ENCODE data around the gene CD58.
"Not testable (repeated sequence)": the region's sequence is repeated elsewhere in the genome, so short reads cannot be mapped to it uniquely, and the experiment has no call there.

CD58 gene

DNA sequence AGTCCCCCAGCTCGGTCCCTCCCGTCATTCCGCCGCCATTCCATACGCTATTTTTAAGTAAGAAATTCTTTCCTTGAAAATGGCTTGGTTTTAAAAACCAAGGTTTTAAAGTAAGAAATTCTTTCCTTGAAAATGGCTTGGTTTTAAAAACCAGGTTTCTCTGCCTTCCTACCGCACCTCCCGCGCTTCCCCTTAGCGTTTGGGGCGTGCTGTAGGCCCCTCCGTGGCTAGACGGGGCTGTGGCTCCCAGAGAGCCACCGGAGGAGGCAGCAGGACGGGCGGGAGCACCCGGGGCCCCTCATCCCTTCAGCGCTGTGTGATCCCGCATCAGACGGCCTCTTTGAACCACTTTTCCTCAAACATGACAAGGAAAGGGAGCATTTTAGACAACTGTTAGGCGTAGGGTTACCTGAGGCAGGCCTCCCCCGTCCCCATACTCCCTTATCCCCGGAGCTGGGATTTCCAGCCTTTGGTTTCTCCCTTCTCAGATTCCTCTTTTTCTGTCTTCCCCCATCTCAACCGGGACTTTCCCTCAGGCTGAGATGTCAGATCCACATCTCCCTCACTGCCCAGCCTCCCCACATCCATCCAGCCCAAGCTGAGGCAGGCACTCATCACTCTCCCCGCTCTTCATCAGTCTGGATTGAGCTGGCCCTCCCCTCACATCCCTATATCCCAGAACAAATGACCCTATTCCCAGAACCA, 541 bp upstream of the CD58 start:
- no peaks in the 10 kb centered on the region for H3K9me3 ChIP-seq
- H3K4me1 ChIP-seq, result peaks cover 9% of the 10 kb centered on the region
- no peak for DNase-seq (ENCODE audit: low spot score in 2 of 2)
- no peaks in the 10 kb centered on the region for H3K36me3 ChIP-seq (replicated peaks)
- in situ Hi-C loops (cut with MboI; ENCODE audit: low sequenced_read_pairs), result loop anchor here (10.0 kb wide), 1 partner anchor 103 kb away; no protein-coding TSS in a partner anchor
- peak overlapping the region; percentile 79 for H3K4me3 ChIP-seq
- no peaks in the 10 kb centered on the region for H3K27me3 ChIP-seq (ENCODE audit: low read depth)

DNA sequence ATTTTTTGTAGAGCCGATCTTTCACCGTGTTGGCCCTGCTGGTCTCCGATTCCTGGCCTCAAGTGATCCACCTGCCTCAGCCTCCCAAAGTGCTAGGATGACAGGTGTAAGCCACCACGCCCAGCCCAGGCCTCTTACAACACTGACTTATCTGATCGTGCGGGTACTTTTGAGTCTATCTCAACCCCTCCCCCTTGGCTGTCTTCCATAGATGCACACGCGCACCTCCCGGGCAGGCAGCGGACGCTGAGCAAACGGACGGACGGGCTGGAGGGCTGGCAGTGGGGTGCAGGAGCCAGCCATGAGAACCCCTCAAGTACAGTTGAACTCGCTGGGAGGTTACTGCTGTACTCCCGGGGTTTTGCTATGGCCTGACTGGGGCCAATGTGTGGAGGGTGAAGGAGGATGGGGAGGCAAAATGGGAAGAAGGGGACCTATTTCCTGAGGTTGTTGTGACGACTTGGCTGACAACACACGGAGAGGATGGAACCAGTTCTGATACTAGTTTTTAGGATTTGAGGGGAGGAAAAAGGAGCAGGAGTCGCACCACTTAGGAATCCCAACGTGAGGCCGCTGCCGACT, 959 bp downstream of the CD58 start:
- peak in 1 of 2 experiments; percentile 64 for DNase-seq (ENCODE audit: low spot score in 2 of 2)
- Histone ChIP-seq H3K9me3 (no peaks in the 10 kb centered on the region), H3K27me3 (ENCODE audit: low read depth) (no peaks in the 10 kb centered on the region), H3K4me3 (peak overlapping the region; percentile 79), H3K36me3 (replicated peaks) (no peaks in the 10 kb centered on the region), H3K4me1 (peaks cover 9% of the 10 kb centered on the region)
- in situ Hi-C loops (cut with MboI; ENCODE audit: low sequenced_read_pairs), result loop anchor here (10.0 kb wide), 1 partner anchor 105 kb away; no protein-coding TSS in a partner anchor

DNA sequence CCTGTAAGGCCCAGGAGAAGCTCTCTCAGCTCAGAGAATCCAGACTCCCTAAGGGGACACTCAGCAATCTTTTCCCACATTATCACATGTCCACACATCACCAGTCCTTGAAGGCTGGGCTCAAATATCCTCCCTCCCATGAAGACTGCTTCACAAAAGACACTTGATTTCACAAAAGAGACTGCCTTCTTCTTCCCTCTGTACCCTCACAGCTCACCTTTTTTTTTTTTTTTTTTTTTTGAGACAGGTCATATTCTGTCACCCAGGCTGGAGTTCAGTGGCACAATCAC, 1.5 kb downstream of the CD58 start:
- H3K4me3 ChIP-seq, result no peak overlapping the region
- no peaks in the 10 kb centered on the region for H3K9me3 ChIP-seq
- H3K4me1 ChIP-seq, result peaks cover 9% of the 10 kb centered on the region
- in situ Hi-C loops (cut with MboI; ENCODE audit: low sequenced_read_pairs), result no loop called here
- H3K36me3 ChIP-seq (replicated peaks), result no peaks in the 10 kb centered on the region
- DNase-seq (ENCODE audit: low spot score in 2 of 2), result no peak
- H3K27me3 ChIP-seq (ENCODE audit: low read depth), result no peaks in the 10 kb centered on the region

DNA sequence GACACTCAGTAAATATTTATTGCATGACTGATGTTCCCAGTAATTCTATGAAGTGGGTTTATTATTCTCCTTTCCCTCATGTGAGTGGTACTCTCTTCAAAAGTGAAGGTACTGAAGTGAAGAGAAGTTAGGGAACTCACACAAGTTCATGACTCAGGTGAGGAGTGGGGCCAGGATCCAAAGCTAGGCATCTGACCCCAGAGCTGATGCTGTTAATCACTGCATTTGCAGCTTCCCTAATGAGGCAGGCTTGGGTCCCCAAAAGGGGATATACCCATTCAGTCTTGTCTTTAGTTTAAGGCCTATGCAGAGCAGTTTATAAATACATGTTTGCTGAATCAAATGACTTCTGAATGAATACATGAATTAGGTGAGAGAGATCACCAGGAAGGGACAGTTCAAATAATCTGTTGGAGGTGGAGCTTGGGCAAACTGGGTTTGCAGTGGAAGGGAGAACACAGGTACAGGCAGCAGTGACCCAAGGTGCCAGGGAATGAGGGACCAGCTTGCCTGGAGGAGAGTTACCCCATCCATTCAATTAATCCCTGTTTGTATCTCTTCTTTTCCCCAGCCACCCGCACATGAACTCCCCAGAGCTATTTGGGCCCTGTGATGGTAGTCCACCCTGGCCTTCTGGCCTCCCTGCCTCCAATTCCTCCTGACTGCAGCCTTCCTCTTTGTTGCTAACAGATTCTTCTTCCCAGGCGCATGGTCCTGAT, 2.0 kb downstream of the CD58 start:
- peaks cover 9% of the 10 kb centered on the region for H3K4me1 ChIP-seq
- in situ Hi-C loops (cut with MboI; ENCODE audit: low sequenced_read_pairs), result no loop called here
- no peak overlapping the region for H3K4me3 ChIP-seq

DNA sequence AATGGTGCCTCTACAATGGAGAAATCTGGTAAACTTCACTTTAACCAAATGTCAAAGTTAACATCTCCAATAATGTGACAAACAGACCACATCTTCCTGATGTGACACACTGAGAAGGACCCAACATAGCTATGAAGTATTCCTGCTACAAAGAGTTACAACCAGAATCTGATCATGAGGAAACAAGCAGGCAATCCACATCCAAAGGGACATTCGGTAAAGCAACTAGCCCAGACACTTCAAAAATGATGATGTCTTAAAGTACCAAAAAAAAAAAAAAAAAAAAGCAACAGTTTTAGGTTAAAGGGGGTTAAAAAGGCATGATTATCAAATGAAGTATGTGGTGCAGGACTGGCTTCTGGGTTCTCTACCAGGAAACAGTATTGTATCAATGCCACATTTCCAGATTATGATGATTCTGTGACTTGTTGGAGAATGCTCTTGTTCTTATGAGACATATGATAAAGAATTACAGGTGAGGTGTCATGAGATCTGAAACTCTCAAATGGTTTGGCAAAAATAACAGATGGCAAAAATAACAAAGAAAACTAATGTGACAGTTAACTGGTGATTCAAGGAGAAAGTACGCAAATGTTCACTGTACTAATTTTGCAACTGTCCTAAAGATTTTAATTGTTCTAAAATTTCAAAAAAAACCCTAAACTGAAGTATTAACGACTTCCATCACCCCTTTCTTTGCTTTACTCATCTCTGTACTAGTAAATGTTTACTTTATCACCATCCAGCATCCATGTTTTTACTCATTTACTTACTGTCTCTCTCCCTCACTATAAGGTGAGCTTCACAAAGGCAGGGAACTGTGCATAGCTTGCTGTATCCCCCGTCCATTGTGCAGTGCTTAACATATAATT, 2.8 kb downstream of the CD58 start:
- in situ Hi-C loops (cut with MboI; ENCODE audit: low sequenced_read_pairs), result no loop called here
- H3K27me3 ChIP-seq (ENCODE audit: low read depth), result no peaks in the 10 kb centered on the region
- peaks cover 9% of the 10 kb centered on the region for H3K4me1 ChIP-seq
- no peaks in the 10 kb centered on the region for H3K36me3 ChIP-seq (replicated peaks)
- no peak for DNase-seq (ENCODE audit: low spot score in 2 of 2)
- H3K4me3 ChIP-seq, result no peak overlapping the region
- H3K9me3 ChIP-seq, result peaks cover 4% of the 10 kb centered on the region; the same call in 1 of the 2 replicates

More for the DNA sequence above, 2.0 kb downstream of the CD58 start:
- Histone ChIP-seq H3K9me3 (0 out of 2 replicates have a peak, but pooled peaks cover 2% of the 10 kb centered on the region), H3K36me3 (replicated peaks) (no peaks in the 10 kb centered on the region), H3K27me3 (ENCODE audit: low read depth) (no peaks in the 10 kb centered on the region)
- DNase-seq (ENCODE audit: low spot score in 2 of 2), result no peak

DNA sequence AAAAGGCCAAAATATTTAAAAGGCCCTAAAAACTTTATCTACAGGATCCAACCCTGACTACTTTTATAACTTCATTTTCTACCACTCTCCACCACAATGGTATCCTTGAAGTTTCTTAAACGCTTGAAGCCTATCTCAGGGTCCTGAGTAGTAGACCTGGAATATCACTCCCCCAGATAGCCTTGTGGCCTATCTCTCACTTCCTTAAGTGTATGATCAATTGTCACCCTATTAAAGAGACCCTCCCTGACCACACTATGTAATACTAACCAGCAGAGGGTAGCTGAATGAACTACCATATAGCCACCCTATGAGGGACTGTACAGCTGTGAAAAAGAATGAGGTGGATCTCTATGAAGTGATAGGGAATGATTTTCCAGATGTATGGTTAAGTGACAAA, 5.6 kb downstream of the CD58 start:
- Histone ChIP-seq H3K4me1 (peaks cover 5% of the 10 kb centered on the region), H3K4me3 (no peak overlapping the region), H3K9me3 (peaks cover 7% of the 10 kb centered on the region), H3K36me3 (replicated peaks) (no peaks in the 10 kb centered on the region), H3K27me3 (ENCODE audit: low read depth) (no peaks in the 10 kb centered on the region)
- in situ Hi-C loops (cut with MboI; ENCODE audit: low sequenced_read_pairs), result no loop called here
- no peak for DNase-seq (ENCODE audit: low spot score in 2 of 2)

DNA sequence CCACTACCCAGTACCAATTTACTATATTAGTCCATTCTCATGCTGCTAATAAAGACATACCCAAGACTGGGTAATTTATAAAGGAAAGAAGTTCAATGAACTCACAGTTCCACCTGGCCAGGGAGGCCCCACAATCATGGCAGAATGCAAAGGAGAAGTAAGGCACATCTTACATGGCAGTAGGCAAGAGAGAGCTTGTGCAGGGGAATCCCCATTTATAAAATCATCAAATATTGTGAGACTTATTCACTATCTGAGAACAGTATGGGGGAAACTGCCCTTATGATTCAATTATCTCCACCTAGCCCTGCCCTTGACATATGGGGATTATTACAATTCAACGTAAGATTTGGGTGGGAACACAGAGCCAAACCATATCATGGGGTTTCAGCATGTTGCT, 6.4 kb downstream of the CD58 start:
- DNase-seq (ENCODE audit: low spot score in 2 of 2), result no peak
- no peaks in the 10 kb centered on the region for H3K27me3 ChIP-seq (ENCODE audit: low read depth)
- no peak overlapping the region for H3K4me3 ChIP-seq
- peaks cover 7% of the 10 kb centered on the region for H3K9me3 ChIP-seq
- no peaks in the 10 kb centered on the region for H3K4me1 ChIP-seq
- no peaks in the 10 kb centered on the region for H3K36me3 ChIP-seq (replicated peaks)
- in situ Hi-C loops (cut with MboI; ENCODE audit: low sequenced_read_pairs), result no loop called here

DNA sequence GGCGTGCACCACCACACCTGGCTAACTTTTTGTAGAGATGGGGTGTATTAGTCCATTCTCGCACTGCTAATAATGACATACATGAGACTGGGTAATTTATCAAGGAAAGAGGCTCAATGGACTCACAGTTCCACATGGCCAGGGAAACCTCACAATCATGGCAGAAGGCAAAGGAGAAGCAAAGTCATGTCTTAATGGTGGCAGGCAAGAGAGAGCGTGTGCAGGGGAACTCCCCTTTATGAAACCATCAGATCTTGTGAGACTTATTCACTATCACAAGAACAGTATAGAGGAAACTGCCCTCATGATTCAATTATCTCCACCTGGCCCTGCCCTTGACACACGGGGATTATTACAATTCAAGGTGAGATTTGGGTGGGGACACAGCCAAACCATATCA, 8.4 kb downstream of the CD58 start:
- in situ Hi-C loops (cut with MboI; ENCODE audit: low sequenced_read_pairs); H3K9me3 ChIP-seq; DNase-seq (ENCODE audit: low spot score in 2 of 2); H3K4me3 ChIP-seq; H3K36me3 ChIP-seq (replicated peaks); H3K4me1 ChIP-seq; H3K27me3 ChIP-seq (ENCODE audit: low read depth): not testable (repeated sequence)

DNA sequence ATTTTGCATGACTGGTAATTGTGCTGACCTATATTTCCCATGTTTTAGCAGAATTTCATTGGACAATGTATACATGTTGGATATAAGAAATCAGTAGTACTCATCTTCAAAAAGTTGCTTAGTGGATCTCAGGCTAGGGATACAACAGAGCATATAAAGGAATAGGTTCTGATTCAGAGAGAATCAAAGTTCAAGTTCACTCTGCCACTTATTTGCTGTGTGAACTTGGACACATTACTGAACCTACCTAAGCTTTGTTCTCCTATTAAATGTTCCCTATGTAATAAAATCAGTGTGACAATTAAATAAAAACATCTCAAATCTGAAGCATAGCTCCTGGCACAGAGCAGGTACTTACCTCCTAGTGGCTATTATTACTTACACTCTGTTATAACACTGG, 9.3 kb downstream of the CD58 start:
- Histone ChIP-seq H3K4me1 (no peaks in the 10 kb centered on the region), H3K4me3 (no peak overlapping the region), H3K9me3 (peaks cover 7% of the 10 kb centered on the region), H3K36me3 (replicated peaks) (no peaks in the 10 kb centered on the region), H3K27me3 (ENCODE audit: low read depth) (no peaks in the 10 kb centered on the region)
- no peak for DNase-seq (ENCODE audit: low spot score in 2 of 2)
- in situ Hi-C loops (cut with MboI; ENCODE audit: low sequenced_read_pairs), result no loop called here

DNA sequence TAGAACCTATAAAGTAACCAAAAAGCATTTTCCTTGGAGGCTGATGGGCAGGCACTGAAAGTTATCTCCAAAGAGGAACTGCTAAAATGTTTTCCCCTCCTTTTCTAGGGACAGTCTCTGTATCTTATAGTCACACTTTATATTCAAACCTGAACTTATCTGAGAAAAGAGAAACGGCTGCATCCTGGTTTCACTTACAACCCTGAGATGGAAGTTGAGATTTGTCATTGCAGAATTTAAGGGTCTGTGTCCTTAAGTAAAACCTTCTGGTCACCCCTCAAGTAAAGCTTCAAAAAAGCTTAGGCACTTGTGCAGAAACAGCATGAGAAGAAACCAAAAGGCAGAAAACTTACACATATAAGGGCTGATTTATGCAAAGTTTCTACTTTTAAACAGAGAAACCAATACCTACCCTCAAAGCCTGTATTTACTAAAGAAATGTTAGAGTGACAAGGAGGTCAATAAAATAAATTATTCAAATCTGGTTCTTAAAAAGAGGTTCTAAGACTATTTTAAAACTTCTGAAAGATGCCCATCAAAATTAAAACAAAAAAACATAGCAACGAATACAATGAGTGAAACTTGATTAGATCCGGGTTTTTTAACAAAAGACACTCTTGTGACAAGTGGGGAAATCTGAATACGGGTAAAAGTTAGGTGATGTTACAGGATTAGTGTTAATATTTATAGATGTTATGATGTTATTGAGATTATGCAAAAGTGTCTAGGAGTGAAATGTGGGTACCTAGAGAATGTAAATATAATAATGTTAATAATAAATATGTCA, 9.9 kb downstream of the CD58 start:
- H3K36me3 ChIP-seq (replicated peaks), result no peaks in the 10 kb centered on the region
- DNase-seq (ENCODE audit: low spot score in 2 of 2), result no peak
- H3K4me3 ChIP-seq, result no peak overlapping the region
- in situ Hi-C loops (cut with MboI; ENCODE audit: low sequenced_read_pairs), result no loop called here
- H3K9me3 ChIP-seq, result peaks cover 7% of the 10 kb centered on the region
- no peaks in the 10 kb centered on the region for H3K4me1 ChIP-seq
- no peaks in the 10 kb centered on the region for H3K27me3 ChIP-seq (ENCODE audit: low read depth)

DNA sequence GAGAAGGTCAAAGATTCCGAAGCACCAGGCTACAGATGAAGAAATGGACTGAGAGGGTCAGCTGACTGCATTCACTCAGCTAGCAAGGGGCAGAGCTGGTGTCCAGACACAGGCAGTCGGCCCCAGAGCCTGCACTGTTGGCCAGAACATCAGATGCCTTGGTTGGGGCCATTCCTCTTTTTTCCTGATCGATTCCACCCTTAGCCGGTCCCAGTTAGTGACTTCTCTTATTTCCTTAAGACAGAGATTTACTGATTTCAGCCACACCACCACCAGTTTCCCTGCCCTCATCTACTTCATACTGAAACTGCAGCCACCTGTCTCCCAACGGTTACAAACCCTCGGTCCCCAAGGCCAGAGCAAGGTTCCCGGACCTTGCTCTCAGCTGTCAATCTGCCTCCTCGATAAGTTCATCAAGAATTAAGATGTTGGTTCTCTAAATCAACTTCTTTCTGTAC, 11.5 kb downstream of the CD58 start:
- no peaks in the 10 kb centered on the region for H3K36me3 ChIP-seq (replicated peaks)
- DNase-seq (ENCODE audit: low spot score in 2 of 2), result no peak
- no peaks in the 10 kb centered on the region; the same call in 1 of the 2 replicates for H3K4me1 ChIP-seq

DNA sequence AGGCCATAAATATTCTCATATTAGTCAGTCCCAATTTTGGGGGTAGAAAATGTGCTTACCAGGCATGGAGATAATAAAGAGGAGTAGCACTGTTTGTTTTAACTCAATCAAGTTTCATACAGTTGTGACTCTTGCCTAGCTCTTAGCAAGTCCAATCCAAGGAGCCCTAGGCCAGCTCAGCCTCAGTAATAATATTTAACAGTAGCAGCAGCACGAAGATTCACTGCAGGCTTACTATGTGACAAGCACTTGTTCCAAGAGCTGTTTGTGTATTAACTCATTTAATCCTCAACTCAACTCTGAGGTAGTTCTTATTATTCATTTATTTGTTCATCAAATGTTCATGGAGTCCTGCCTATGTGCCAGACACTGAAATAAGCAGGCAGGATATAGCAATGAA, 12.3 kb downstream of the CD58 start:
- in situ Hi-C loops (cut with MboI; ENCODE audit: low sequenced_read_pairs), result no loop called here
- Histone ChIP-seq H3K36me3 (replicated peaks) (no peaks in the 10 kb centered on the region), H3K27me3 (ENCODE audit: low read depth) (no peaks in the 10 kb centered on the region), H3K4me3 (no peak overlapping the region), H3K9me3 (peaks cover 5% of the 10 kb centered on the region), H3K4me1 (no peaks in the 10 kb centered on the region; the same call in 1 of the 2 replicates)
- no peak for DNase-seq (ENCODE audit: low spot score in 2 of 2)

More for the DNA sequence above, 11.5 kb downstream of the CD58 start:
- no peak overlapping the region for H3K4me3 ChIP-seq
- peaks cover 7% of the 10 kb centered on the region for H3K9me3 ChIP-seq
- H3K27me3 ChIP-seq (ENCODE audit: low read depth), result no peaks in the 10 kb centered on the region
- in situ Hi-C loops (cut with MboI; ENCODE audit: low sequenced_read_pairs), result no loop called here

DNA sequence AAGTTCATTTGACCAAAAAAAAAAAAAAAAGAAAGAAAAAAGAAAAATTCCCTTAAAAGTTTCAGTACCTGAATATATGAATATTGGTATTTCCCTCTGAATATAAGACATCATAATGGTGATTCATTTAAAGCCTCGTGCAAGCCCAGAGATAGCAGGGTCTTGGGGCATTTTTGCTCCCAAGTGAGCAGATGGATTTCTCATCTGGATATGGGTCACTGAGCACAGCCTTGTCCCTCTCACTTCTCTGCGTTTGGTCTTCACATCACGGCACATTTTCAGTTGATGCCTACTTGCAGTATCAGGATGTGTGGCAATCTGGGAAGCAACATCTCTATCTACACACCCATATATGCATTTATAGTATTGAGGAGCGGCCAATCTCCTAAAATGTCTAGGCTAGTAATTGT, 12.7 kb downstream of the CD58 start:
- in situ Hi-C loops (cut with MboI; ENCODE audit: low sequenced_read_pairs), result no loop called here
- Histone ChIP-seq H3K27me3 (ENCODE audit: low read depth) (no peaks in the 10 kb centered on the region), H3K4me3 (no peak overlapping the region), H3K9me3 (peaks cover 4% of the 10 kb centered on the region), H3K36me3 (replicated peaks) (no peaks in the 10 kb centered on the region), H3K4me1 (no peaks in the 10 kb centered on the region; the same call in 1 of the 2 replicates)
- no peak for DNase-seq (ENCODE audit: low spot score in 2 of 2)

Measured in HAP-1 (cell line).